GM13976 (cell line): Measurements from ENCODE around the gene SPAG9.

ENCODE experiments used
- DNase-seq: peaks from one replicate; pipeline ENCODE4 v3.0.0; 2012; ENCODE audit warnings: low spot score
- in situ Hi-C: fragments of 300-500 bp; cut with MboI; formaldehyde crosslinking; loops from one replicate; pipeline ENCODE4 v1.12.0; 2022; ENCODE audit warnings: low sequenced_read_pairs, mixed read lengths, inconsistent platforms; ENCODE audit not compliant: unreplicated experiment
- TF ChIP-seq, protein P1 (sequence below): IDR thresholded peaks from 2 replicates; pipeline ENCODE4 v1.5.1; 2012; ENCODE audit warnings: borderline replicate concordance, mild to moderate bottlenecking; ENCODE audit not compliant: insufficient read depth; ENCODE audit errors: extremely low read depth, missing control alignments, control extremely low read depth

Gene SPAG9

GRCh38 chr17:50957600-50958575, 162.8 kb downstream of the SPAG9 start:
- in situ Hi-C loops = loop anchor here (5.0 kb wide), 1 partner anchor 111 kb away; no protein-coding TSS in a partner anchor
- DNase-seq = no peak
- TF ChIP-seq, protein P1, sequence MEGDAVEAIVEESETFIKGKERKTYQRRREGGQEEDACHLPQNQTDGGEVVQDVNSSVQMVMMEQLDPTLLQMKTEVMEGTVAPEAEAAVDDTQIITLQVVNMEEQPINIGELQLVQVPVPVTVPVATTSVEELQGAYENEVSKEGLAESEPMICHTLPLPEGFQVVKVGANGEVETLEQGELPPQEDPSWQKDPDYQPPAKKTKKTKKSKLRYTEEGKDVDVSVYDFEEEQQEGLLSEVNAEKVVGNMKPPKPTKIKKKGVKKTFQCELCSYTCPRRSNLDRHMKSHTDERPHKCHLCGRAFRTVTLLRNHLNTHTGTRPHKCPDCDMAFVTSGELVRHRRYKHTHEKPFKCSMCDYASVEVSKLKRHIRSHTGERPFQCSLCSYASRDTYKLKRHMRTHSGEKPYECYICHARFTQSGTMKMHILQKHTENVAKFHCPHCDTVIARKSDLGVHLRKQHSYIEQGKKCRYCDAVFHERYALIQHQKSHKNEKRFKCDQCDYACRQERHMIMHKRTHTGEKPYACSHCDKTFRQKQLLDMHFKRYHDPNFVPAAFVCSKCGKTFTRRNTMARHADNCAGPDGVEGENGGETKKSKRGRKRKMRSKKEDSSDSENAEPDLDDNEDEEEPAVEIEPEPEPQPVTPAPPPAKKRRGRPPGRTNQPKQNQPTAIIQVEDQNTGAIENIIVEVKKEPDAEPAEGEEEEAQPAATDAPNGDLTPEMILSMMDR = no peak

DNA sequence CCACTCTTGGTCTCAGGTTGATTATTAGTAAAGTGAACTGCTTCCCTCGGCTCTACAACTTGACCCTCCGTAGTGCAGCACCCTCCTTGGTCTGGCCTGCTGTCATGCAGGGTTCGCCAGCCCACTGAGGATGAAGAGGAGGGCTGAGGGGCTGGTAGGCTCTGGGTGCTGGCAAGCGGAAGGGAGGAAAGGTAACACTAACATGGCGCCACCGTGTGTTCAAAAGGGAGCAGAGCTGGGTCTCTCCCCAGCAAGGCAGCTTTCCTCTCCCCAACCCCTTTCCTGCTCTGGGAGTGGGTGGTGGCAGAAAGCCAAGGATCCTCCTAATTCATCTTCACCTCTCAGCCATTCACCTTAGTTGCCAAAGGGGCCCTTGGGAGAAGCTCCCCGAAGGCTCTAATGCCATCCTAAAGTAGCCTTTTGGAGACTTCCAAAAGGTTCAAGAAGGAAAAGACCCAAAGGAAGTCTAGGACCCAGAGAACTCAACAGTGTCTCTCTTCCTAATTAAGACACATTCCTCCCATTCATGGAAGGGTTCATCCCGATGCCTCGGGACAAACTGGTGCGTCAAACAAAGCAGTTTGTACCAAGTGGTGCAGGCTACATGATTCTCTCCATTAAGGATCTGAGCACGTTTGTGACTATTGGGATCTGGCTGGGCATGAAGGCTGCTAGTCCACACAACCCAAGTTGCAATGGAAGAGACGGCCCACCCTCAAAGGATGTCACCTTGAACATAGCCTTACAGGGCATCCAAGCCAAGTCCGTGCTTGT, 163.7 kb downstream of the SPAG9 start:
- peak; percentile 76 for DNase-seq
- in situ Hi-C loops = loop anchor here (5.0 kb wide), 1 partner anchor 110 kb away; no protein-coding TSS in a partner anchor
- TF ChIP-seq, protein P1 = peak; percentile 84

DNA sequence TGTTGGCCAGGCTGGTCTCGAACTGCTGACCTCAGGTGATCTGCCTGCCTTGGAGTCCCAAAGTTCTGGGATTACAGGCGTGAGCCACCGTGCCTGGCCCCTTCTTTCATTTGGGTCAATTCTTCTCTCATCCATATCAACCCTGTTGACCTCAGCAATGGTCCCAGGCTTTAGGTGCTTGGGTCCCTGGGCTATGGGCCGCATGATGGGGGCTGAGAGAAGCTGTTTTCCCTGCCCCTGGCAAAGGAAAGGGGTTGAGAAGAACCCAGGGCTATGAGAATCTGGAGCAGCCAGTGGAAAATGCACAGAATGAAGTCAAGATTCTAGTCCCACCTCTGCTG, 164.3 kb downstream of the SPAG9 start:
- in situ Hi-C loops = loop anchor here (5.0 kb wide), 1 partner anchor 109 kb away; no protein-coding TSS in a partner anchor

DNA sequence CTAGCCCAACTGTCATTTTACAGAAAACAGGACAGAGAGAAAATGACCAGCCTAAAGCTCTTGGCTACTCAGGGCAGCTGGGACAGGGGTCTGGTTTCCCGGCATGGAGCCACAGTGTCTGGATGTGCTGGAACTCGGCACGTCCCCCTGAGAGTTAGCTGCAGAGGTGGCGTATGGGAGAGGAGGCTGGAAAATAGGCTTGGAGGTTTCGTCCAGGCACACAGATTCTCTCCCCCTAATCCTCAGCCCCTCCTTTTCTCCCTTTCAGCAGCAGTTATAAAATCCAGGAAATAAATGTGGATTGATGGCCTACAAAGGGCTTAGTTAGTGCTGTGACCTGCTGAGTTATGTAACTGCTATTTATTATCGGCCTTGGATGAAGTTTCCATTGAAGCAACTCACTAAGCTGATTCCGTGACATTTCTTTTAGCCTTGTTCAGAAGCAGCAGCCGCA, 165.0 kb downstream of the SPAG9 start:
- no peak for DNase-seq
- in situ Hi-C loops = loop anchor here (5.0 kb wide), 1 partner anchor 108 kb away; no protein-coding TSS in a partner anchor
- TF ChIP-seq, protein P1 = no peak

More for the DNA sequence above, 164.3 kb downstream of the SPAG9 start:
- no peak for DNase-seq
- TF ChIP-seq, protein P1 = no peak

DNA sequence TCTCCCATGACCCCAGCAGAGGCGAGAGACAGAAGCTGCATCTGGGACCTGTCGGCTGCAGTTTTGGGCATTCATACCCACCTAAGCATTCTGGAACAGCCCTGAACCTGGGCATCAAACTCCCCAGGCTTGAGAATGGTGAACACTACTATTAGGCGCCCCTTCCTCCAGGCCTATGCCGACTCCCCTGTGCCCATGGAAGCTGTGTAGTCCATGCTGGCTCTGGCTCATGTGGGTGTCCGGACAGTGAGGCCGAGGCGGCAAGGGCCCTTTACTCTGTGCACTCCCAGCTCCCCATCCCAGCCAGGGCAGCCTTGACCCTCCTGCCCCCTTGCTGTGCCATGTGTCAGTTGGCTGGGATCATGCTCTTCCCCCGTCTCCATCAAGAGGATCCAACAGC, 165.5 kb downstream of the SPAG9 start:
- in situ Hi-C loops = loop anchor here (5.0 kb wide), 1 partner anchor 108 kb away; no protein-coding TSS in a partner anchor

More for the DNA sequence above, 165.5 kb downstream of the SPAG9 start:
- peak; percentile 25 for DNase-seq
- TF ChIP-seq, protein P1 = no peak
